H9 (cell line): ENCODE measurements around the gene MGRN1. TPM values are rescaled to one million over a fixed set of nuclear protein-coding genes. Genes with fewer than 3 reads are reported as not detected.

Experiments
- DNase-seq: peaks from one replicate; pipeline ENCODE4 v3.0.0-alpha.2; 2017
- H2AFZ ChIP-seq: one replicate; pipeline ENCODE4 v1.6.1; 2013; ENCODE audit warnings: mild to moderate bottlenecking, low read length, control low read depth, moderate library complexity
- H2AK5ac ChIP-seq: 2 replicates; pipeline ENCODE4 v1.6.1; 2013; ENCODE audit warnings: low read length, control low read depth, mixed read lengths; ENCODE audit not compliant: insufficient read length
- H2BK120ac ChIP-seq: one replicate; pipeline ENCODE4 v1.6.1; 2013; ENCODE audit warnings: low read depth, mild to moderate bottlenecking, low read length, control low read depth, inconsistent platforms; ENCODE audit not compliant: poor library complexity, severe bottlenecking
- H2BK12ac ChIP-seq: 2 replicates; pipeline ENCODE4 v1.6.1; 2013; ENCODE audit warnings: low read length, control low read depth, mixed read lengths, low read depth; ENCODE audit not compliant: insufficient read length
- H2BK15ac ChIP-seq: 2 replicates; pipeline ENCODE4 v1.6.1; 2013; ENCODE audit warnings: low read depth, low read length, control low read depth
- H2BK20ac ChIP-seq: one replicate; pipeline ENCODE4 v1.6.1; 2013; ENCODE audit warnings: low read depth, mild to moderate bottlenecking, low read length, control low read depth, inconsistent platforms; ENCODE audit not compliant: poor library complexity, severe bottlenecking
- H2BK5ac ChIP-seq: 2 replicates; pipeline ENCODE4 v1.6.1; 2013; ENCODE audit warnings: low read length, control low read depth, mixed read lengths; ENCODE audit not compliant: insufficient read length
- H3K14ac ChIP-seq: 2 replicates; pipeline ENCODE4 v1.6.1; 2013; ENCODE audit warnings: low read length, control low read depth; ENCODE audit not compliant: insufficient read depth
- H3K18ac ChIP-seq: 2 replicates; pipeline ENCODE4 v1.6.1; 2013; ENCODE audit warnings: low read depth, mild to moderate bottlenecking, mixed read lengths, low read length, control low read depth; ENCODE audit not compliant: insufficient read length
- H3K23ac ChIP-seq: 2 replicates; pipeline ENCODE4 v1.6.1; 2013; ENCODE audit warnings: low read length, control low read depth, mixed read lengths, low read depth; ENCODE audit not compliant: insufficient read length
- H3K23me2 ChIP-seq: 2 replicates; pipeline ENCODE4 v1.6.1; 2013; ENCODE audit warnings: low read depth, mild to moderate bottlenecking, mixed read lengths, low read length, control low read depth; ENCODE audit not compliant: insufficient read length, poor library complexity, severe bottlenecking
- H3K27ac ChIP-seq: 2 replicates; pipeline ENCODE4 v1.5.1; 2013; ENCODE audit warnings: low read length, control low read depth, mixed read lengths, low read depth; ENCODE audit not compliant: insufficient read length
- H3K27me3 ChIP-seq: 2 replicates; pipeline ENCODE4 v1.6.1; 2013; ENCODE audit warnings: low read length, control low read depth, inconsistent platforms; ENCODE audit not compliant: insufficient read depth
- H3K4ac ChIP-seq: 2 replicates; pipeline ENCODE4 v1.6.1; 2013; ENCODE audit warnings: low read depth, mild to moderate bottlenecking, control low read depth, inconsistent platforms, low read length, moderate library complexity
- H3K4me1 ChIP-seq: 2 replicates; pipeline ENCODE4 v1.6.1; 2013; ENCODE audit warnings: low read length, control low read depth, inconsistent platforms; ENCODE audit not compliant: insufficient read depth
- H3K4me2 ChIP-seq: 2 replicates; pipeline ENCODE4 v1.6.1; 2013; ENCODE audit warnings: low read length, control low read depth, mixed read lengths; ENCODE audit not compliant: insufficient read length, insufficient read depth
- H3K56ac ChIP-seq: 2 replicates; pipeline ENCODE4 v1.6.1; 2013; ENCODE audit warnings: low read depth, mild to moderate bottlenecking, mixed read lengths, low read length, control low read depth; ENCODE audit not compliant: insufficient read length
- H3K79me1 ChIP-seq: 2 replicates; pipeline ENCODE4 v1.6.1; 2013; ENCODE audit warnings: low read depth, mild to moderate bottlenecking, moderate library complexity, low read length, control low read depth, inconsistent platforms; ENCODE audit not compliant: insufficient read depth, poor library complexity, severe bottlenecking
- H3K79me2 ChIP-seq: 2 replicates; pipeline ENCODE4 v1.6.1; 2013; ENCODE audit warnings: low read length, control low read depth, inconsistent platforms; ENCODE audit not compliant: insufficient read depth
- H3K9ac ChIP-seq: 2 replicates; pipeline ENCODE4 v1.6.1; 2013; ENCODE audit warnings: low read length, control low read depth, mixed read lengths; ENCODE audit not compliant: insufficient read length; ENCODE audit errors: extremely low read depth
- H3K9me3 ChIP-seq: one replicate; pipeline ENCODE4 v1.6.1; 2013; ENCODE audit warnings: low read depth, low read length, inconsistent platforms; ENCODE audit not compliant: control insufficient read depth
- H3T11ph ChIP-seq: one replicate; pipeline ENCODE4 v1.6.1; 2013; ENCODE audit warnings: mild to moderate bottlenecking, low read length, control low read depth, inconsistent platforms
- H4K20me1 ChIP-seq: one replicate; pipeline ENCODE4 v1.6.1; 2013; ENCODE audit not compliant: control insufficient read depth, insufficient read length, insufficient read depth
- H4K5ac ChIP-seq: 2 replicates; pipeline ENCODE4 v1.6.1; 2013; ENCODE audit warnings: low read depth, mild to moderate bottlenecking, mixed read lengths, low read length, control low read depth; ENCODE audit not compliant: insufficient read length
- H4K8ac ChIP-seq: replicated peaks from 2 replicates; pipeline ENCODE4 v1.6.1; 2013; ENCODE audit warnings: low read length, control low read depth, mixed read lengths, low read depth; ENCODE audit not compliant: insufficient read length
- H4K91ac ChIP-seq: 2 replicates; pipeline ENCODE4 v1.6.1; 2013; ENCODE audit warnings: low read depth, mild to moderate bottlenecking, moderate library complexity, mixed read lengths, low read length, control low read depth; ENCODE audit not compliant: insufficient read length
- H3K27ac Mint-ChIP-seq, 3 experiments: 2 replicates in 2 of 3; 3 replicates in 1 of 3; pipeline ENCODE4 v1.8.0; 2020 to 2021; ENCODE audit warnings: mixed read lengths in 3 of 3, mild to moderate bottlenecking in 1 of 3, moderate library complexity in 1 of 3
- H3K27me3 Mint-ChIP-seq: 2 replicates; pipeline ENCODE4 v1.8.0; 2021; ENCODE audit warnings: low read depth, mild to moderate bottlenecking, moderate library complexity, mixed read lengths
- H3K36me3 Mint-ChIP-seq, 3 experiments: 2 replicates in 2 of 3; 3 replicates in 1 of 3; pipeline ENCODE4 v1.8.0; 2020 to 2021; ENCODE audit warnings: low read depth in 3 of 3, mixed read lengths in 3 of 3; ENCODE audit not compliant: insufficient read depth in 1 of 3
- H3K4me1 Mint-ChIP-seq, 2 experiments: 2 replicates each; pipeline ENCODE4 v1.8.0; 2020; ENCODE audit warnings: mixed read lengths in 2 of 2
- H3K4me3 Mint-ChIP-seq, 2 experiments: 2 replicates in 1 of 2; 3 replicates in 1 of 2; pipeline ENCODE4 v1.8.0; 2020 to 2021; ENCODE audit warnings: mild to moderate bottlenecking in 2 of 2, mixed read lengths in 2 of 2, moderate library complexity in 1 of 2
- H3K9me3 Mint-ChIP-seq, 2 experiments: 2 replicates in 1 of 2; 3 replicates in 1 of 2; pipeline ENCODE4 v1.8.0; 2020; ENCODE audit warnings: mild to moderate bottlenecking in 2 of 2, mixed read lengths in 2 of 2, moderate library complexity in 1 of 2
- WGBS: extraction: QIAGEN DNeasy Blood & Tissue Kit; methylation state at CpG from one replicate; pipeline ENCODE4 v1.1.7; 2013; ENCODE audit warnings: missing lambda C conversion rate, low lambda C conversion rate, mixed read lengths; ENCODE audit not compliant: insufficient read length; ENCODE audit errors: extremely low coverage; 5-methylcytosine and 5-hydroxymethylcytosine counted together
- total RNA-seq: library from RNA; stranded (reverse); gene quantifications from 2 replicates; pipeline ENCODE4 v1.2.1, GENCODE V29; 2021
- TF ChIP-seq, protein P1 (sequence below): fragments of 200-600 bp; sonication (generic); conservative IDR thresholded peaks from 3 replicates; pipeline ENCODE4 v1.8.0; 2021; ENCODE audit warnings: antibody characterized with exemption, mild to moderate bottlenecking

MGRN1 gene
- total RNA-seq, 1 experiment from 2014 or later: 91.6 TPM

DNA sequence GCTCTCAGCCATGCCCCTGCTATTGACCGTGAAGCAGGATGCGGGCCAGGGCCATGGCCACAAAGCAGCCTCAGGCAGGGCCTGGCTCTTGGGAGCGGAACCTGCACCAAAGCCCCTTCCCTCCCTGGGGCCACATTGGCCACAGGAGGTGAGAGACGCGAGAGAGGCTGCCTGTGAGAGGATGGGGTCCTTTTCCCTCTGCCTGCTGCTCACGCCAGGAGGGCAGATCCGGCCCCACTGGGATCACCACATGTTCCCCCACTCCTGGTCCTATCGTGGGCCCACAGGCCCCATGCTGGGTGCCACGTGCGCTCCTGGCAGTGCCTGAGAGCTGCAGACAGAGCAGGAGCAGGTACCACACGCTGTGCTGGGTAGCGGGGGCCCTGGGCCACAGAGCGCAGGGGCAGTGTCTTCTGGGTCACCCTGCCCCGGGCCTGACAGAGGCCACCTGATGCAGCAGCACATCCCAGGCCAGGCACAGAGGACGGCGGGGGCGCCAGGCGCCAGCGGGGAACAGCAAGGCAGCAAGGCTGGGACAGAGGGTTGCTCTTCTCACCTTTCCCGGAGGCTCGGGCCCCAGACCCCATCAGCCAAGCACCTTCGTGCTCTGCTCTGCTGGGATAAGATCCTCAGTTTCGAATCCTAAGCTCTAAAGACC lies 59.6 kb downstream of the MGRN1 start:
- H3K79me1 ChIP-seq: no peaks in the 10 kb centered on the region
- TF ChIP-seq, protein P1, sequence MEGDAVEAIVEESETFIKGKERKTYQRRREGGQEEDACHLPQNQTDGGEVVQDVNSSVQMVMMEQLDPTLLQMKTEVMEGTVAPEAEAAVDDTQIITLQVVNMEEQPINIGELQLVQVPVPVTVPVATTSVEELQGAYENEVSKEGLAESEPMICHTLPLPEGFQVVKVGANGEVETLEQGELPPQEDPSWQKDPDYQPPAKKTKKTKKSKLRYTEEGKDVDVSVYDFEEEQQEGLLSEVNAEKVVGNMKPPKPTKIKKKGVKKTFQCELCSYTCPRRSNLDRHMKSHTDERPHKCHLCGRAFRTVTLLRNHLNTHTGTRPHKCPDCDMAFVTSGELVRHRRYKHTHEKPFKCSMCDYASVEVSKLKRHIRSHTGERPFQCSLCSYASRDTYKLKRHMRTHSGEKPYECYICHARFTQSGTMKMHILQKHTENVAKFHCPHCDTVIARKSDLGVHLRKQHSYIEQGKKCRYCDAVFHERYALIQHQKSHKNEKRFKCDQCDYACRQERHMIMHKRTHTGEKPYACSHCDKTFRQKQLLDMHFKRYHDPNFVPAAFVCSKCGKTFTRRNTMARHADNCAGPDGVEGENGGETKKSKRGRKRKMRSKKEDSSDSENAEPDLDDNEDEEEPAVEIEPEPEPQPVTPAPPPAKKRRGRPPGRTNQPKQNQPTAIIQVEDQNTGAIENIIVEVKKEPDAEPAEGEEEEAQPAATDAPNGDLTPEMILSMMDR: no peak
- no peaks in the 10 kb centered on the region for H3K79me2 ChIP-seq
- H3K27ac Mint-ChIP-seq: 0 out of 7 replicates have a peak overlapping the region, but pooled peaks of 1 of the 3 experiments have one; percentile 52
- no peak overlapping the region for H3K9ac ChIP-seq
- H3K27me3 Mint-ChIP-seq: no peaks in the 10 kb centered on the region
- no peak overlapping the region for H2BK20ac ChIP-seq
- H2BK120ac ChIP-seq: no peak overlapping the region
- H3K4me2 ChIP-seq: no peak overlapping the region
- no peaks in the 10 kb centered on the region for H3K9me3 Mint-ChIP-seq
- H3K4ac ChIP-seq: no peak overlapping the region
- H4K91ac ChIP-seq: no peak overlapping the region
- H4K8ac ChIP-seq: no peak overlapping the region
- no peaks in the 10 kb centered on the region for H3K27me3 ChIP-seq
- WGBS: no CpG with 5 or more reads among the region's 23 CpGs
- no peak overlapping the region for H3K14ac ChIP-seq
- no peaks in the 10 kb centered on the region for H4K20me1 ChIP-seq
- no peaks in the 10 kb centered on the region for H3K23me2 ChIP-seq
- H3K18ac ChIP-seq: no peak overlapping the region
- H4K5ac ChIP-seq: no peak overlapping the region
- no peak overlapping the region for H2AK5ac ChIP-seq
- H3K4me3 Mint-ChIP-seq: no peak overlapping the region
- no peak overlapping the region for H3K56ac ChIP-seq
- no peak overlapping the region for H3T11ph ChIP-seq
- no peak for DNase-seq
- H3K36me3 Mint-ChIP-seq: peaks cover 2 to 36% (median 26%) of the 10 kb centered on the region in 3 experiments; a peak in 6 of 7 replicates
- H2BK15ac ChIP-seq: no peak overlapping the region
- no peak overlapping the region for H2BK12ac ChIP-seq
- H3K27ac ChIP-seq: no peak overlapping the region
- H2BK5ac ChIP-seq: no peak overlapping the region
- H3K9me3 ChIP-seq: no peaks in the 10 kb centered on the region
- no peak overlapping the region for H3K23ac ChIP-seq
- H3K4me1 Mint-ChIP-seq: no peaks in the 10 kb centered on the region
- H2AFZ ChIP-seq: no peak overlapping the region
- H3K4me1 ChIP-seq: no peaks in the 10 kb centered on the region
